HUES48 (cell line): ENCODE results near the gene ZNF552.
A peak's percentile ranks its signal among the peaks of the same experiment; 100 is the strongest.
"Not testable (repeated sequence)": the region's sequence is repeated elsewhere in the genome, so short reads cannot be mapped to it uniquely, and the experiment has no call there.

Experiments used
- H3K27ac ChIP-seq: one replicate; pipeline ENCODE4 v1.7.0; 2013; ENCODE audit warnings: low read depth, low read length, inconsistent platforms
- H3K27me3 ChIP-seq: 2 replicates; pipeline ENCODE4 v1.6.1; 2013; ENCODE audit warnings: mild to moderate bottlenecking, low read length; ENCODE audit not compliant: control insufficient read depth, insufficient read depth
- H3K36me3 ChIP-seq: 2 replicates; pipeline ENCODE4 v1.6.1; 2013; ENCODE audit warnings: low read length; ENCODE audit not compliant: control insufficient read depth, insufficient read depth
- H3K4me1 ChIP-seq: 2 replicates; pipeline ENCODE4 v1.6.1; 2013; ENCODE audit warnings: mild to moderate bottlenecking, low read length; ENCODE audit not compliant: control insufficient read depth, insufficient read depth
- H3K4me3 ChIP-seq: 2 replicates; pipeline ENCODE4 v1.5.1; 2013; ENCODE audit warnings: mild to moderate bottlenecking, low read depth, low read length
- H3K9ac ChIP-seq: 2 replicates; pipeline ENCODE4 v1.6.1; 2013; ENCODE audit warnings: mild to moderate bottlenecking, low read depth, low read length, moderate library complexity
- H3K9me3 ChIP-seq: 2 replicates; pipeline ENCODE4 v1.6.1; 2013; ENCODE audit warnings: low read length; ENCODE audit not compliant: control insufficient read depth, insufficient read depth

The ZNF552 gene

GRCh38 chr19:57802269-57802668, 12.4 kb downstream of the ZNF552 start:
- Histone ChIP-seq H3K9me3 (no peaks in the 10 kb centered on the region), H3K4me3 (peak overlapping the region; percentile 25; the same call in 1 of the 2 replicates), H3K36me3 (peaks cover 14% of the 10 kb centered on the region; the same call in 1 of the 2 replicates), H3K4me1 (peaks cover 56% of the 10 kb centered on the region), H3K27me3 (no peaks in the 10 kb centered on the region), H3K27ac (peak overlapping the region; percentile 99), H3K9ac (no peak overlapping the region)

- Histone ChIP-seq H3K4me1 (peaks cover 54% of the 10 kb centered on the region), H3K9me3 (no peaks in the 10 kb centered on the region), H3K4me3 (no peak overlapping the region), H3K27me3 (no peaks in the 10 kb centered on the region), H3K36me3 (peaks cover 8% of the 10 kb centered on the region), H3K9ac (no peak overlapping the region), H3K27ac (peak overlapping the region; percentile 99)
Measured at GRCh38 chr19:57800696-57801095, 14.0 kb downstream of the ZNF552 start.

DNA sequence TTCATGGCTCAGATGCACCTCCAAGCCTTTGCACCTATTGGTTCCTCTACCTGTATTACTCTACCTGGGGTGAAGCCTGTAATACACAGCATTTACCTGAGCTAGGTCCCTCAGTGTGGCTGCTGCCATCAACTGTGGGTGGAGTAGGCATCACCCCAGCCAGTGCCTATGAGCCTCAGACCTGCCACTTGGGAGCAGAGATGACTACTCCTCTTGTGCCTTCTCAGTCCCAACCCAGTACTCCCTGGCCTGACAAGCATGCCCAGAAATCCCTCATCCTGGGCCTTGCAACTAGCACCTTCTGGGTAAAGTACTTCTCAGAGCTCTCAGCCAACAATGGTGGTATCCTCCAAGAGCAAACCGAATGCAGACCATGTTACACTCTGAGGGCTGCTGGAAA, 18.1 kb downstream of the ZNF552 start:
- H3K27ac ChIP-seq, H3K4me3 ChIP-seq, H3K9me3 ChIP-seq, H3K9ac ChIP-seq, H3K27me3 ChIP-seq: not testable (repeated sequence)
- Histone ChIP-seq H3K4me1 (peaks cover 25% of the 10 kb centered on the region), H3K36me3 (peaks cover 11% of the 10 kb centered on the region; the same call in 1 of the 2 replicates)

DNA sequence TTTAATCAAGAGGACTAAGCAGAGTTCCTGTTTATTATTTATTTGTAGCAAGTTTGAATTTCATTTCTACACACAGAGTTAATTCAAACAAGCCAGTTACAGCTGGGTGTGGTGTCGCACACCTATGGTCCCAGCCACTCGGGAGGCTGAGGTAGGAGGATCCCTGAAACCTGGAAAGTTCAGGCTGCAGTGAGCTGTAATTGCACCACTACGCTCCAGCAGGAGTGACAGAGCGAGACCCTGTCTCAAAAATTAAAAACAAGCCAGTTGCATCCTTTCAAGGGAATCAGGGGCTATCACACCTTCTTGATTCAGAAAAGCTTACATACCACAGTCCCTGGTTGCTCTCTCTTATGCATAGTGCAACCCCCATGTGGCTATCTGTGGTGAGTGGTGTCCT, 25.4 kb downstream of the ZNF552 start:
- H3K4me3 ChIP-seq = no peak overlapping the region
- H3K27ac ChIP-seq = no peak overlapping the region
- H3K4me1 ChIP-seq = no peaks in the 10 kb centered on the region
- no peaks in the 10 kb centered on the region for H3K27me3 ChIP-seq
- peaks cover 19% of the 10 kb centered on the region for H3K36me3 ChIP-seq
- no peak overlapping the region for H3K9ac ChIP-seq
- H3K9me3 ChIP-seq = no peaks in the 10 kb centered on the region

- no peak overlapping the region for H3K4me3 ChIP-seq
- no peaks in the 10 kb centered on the region for H3K27me3 ChIP-seq
- H3K36me3 ChIP-seq = peaks cover 19% of the 10 kb centered on the region
- H3K4me1 ChIP-seq = no peaks in the 10 kb centered on the region
- H3K9ac ChIP-seq = no peak overlapping the region
- H3K9me3 ChIP-seq = no peaks in the 10 kb centered on the region
- H3K27ac ChIP-seq = no peak overlapping the region
Measured at GRCh38 chr19:57788114-57788692, 26.5 kb downstream of the ZNF552 start.

DNA sequence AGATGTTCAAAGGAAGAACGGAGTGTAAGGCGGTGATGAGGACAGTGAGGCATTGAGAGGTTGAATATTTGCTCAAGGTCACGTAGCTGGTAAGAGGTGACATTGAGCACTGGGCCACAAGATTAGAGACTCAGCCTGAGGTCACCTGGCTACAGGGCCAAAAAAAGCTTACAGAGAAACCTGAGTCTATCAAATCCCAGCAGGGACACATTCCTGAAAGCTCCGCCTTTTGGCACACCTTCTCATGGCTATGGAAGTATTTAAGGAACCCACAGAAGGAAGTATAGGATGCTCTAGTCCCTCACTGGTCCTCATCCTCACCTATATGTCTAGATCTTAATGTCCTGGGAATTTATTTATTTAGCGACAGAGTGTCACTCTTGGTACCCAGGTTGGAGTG, 27.8 kb downstream of the ZNF552 start:
- peaks cover 19% of the 10 kb centered on the region for H3K36me3 ChIP-seq
- no peak overlapping the region for H3K27ac ChIP-seq
- no peak overlapping the region for H3K4me3 ChIP-seq
- no peaks in the 10 kb centered on the region for H3K4me1 ChIP-seq
- no peaks in the 10 kb centered on the region for H3K27me3 ChIP-seq
- H3K9me3 ChIP-seq = no peaks in the 10 kb centered on the region
- no peak overlapping the region for H3K9ac ChIP-seq

DNA sequence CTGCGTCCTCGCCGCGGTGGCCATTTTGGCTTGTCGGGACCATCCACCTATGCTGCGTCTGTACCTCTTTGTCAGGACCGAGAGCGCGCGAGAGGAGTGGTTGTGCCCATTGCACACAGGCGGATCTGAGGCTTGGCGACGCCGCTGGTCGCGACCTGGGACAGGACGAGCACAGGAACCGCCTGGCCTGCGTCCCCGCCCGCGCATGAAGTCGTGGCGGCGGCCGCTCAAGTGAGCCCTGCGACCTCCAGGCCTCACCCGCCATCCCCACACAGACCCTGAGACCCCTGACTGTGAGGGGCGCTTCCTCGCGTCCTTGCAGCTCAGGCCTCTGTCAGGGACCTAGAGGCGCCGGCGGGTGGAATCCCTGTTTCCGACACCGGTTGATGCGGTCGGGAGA, 28.4 kb downstream of the ZNF552 start:
- no peak overlapping the region for H3K9ac ChIP-seq
- no peak overlapping the region for H3K4me3 ChIP-seq
- no peaks in the 10 kb centered on the region for H3K27me3 ChIP-seq
- H3K36me3 ChIP-seq = peaks cover 25% of the 10 kb centered on the region
- H3K27ac ChIP-seq = no peak overlapping the region
- H3K4me1 ChIP-seq = no peaks in the 10 kb centered on the region
- no peaks in the 10 kb centered on the region for H3K9me3 ChIP-seq

GRCh38 chr19:57779220-57779845, 35.4 kb downstream of the ZNF552 start:
- Histone ChIP-seq H3K9ac (no peak overlapping the region), H3K36me3 (peaks cover 59% of the 10 kb centered on the region), H3K27me3 (no peaks in the 10 kb centered on the region), H3K9me3 (no peaks in the 10 kb centered on the region; the same call in none of the 2 replicates), H3K4me3 (no peak overlapping the region), H3K4me1 (no peaks in the 10 kb centered on the region), H3K27ac (no peak overlapping the region)

DNA sequence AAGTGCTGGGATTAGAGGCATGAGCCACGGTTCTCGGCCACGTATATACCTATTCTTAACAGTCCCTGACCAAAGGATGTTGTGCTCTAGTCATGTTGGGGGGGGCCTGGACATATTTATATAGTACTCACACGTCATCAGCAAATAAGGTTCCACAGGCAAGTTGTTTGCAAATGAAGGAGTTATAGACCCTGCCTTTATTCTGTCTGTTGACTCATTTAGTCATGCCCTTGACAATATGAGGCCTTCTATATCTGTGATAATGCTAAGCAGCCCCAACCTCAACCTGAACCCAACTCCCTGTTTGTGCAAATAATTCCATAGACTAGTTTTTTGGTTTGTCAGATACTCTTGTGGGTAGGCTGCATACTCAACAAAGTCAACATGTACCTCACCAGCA, 36.4 kb downstream of the ZNF552 start:
- Histone ChIP-seq H3K27me3 (no peaks in the 10 kb centered on the region), H3K36me3 (peaks cover 59% of the 10 kb centered on the region), H3K9me3 (no peaks in the 10 kb centered on the region; the same call in none of the 2 replicates), H3K9ac (no peak overlapping the region), H3K4me1 (no peaks in the 10 kb centered on the region), H3K4me3 (no peak overlapping the region), H3K27ac (no peak overlapping the region)

DNA sequence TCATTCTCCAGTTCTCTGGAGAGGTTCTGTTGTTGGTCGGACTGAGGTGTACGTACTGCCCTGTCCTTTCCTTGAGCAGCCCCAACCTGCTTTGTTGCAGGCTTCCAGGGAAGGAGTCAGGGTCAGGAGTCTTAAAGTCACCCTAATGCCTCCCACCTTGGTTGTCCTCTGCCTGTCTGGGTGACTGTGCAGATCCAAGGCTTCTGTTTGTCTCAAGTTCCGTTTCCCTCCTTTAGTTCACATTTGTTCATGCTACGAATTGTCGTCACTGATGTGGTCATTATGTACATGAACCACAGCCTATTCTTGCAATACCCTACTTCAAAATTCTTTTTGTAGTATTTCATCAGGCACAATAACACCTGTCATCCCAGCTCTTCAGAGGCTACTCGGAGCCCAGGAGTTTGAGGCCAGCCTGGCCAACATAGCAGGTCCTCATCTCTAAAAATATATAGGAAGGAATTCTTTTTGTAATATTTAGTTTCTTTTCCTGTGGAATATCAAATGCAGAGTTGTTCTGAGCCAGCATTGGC, 37.9 kb downstream of the ZNF552 start:
- H3K9ac ChIP-seq = no peak overlapping the region
- no peaks in the 10 kb centered on the region; the same call in none of the 2 replicates for H3K9me3 ChIP-seq
- no peaks in the 10 kb centered on the region for H3K27me3 ChIP-seq
- no peak overlapping the region for H3K27ac ChIP-seq
- H3K4me3 ChIP-seq = no peak overlapping the region
- H3K4me1 ChIP-seq = no peaks in the 10 kb centered on the region
- H3K36me3 ChIP-seq = peaks cover 70% of the 10 kb centered on the region

GRCh38 chr19:57773488-57773887, 41.2 kb downstream of the ZNF552 start:
- Histone ChIP-seq H3K9ac (no peak overlapping the region), H3K36me3 (peaks cover 42% of the 10 kb centered on the region), H3K4me3 (no peak overlapping the region), H3K27ac (no peak overlapping the region), H3K9me3 (no peaks in the 10 kb centered on the region; the same call in 1 of the 2 replicates), H3K4me1 (0 out of 2 replicates have a peak, but pooled peaks cover 2% of the 10 kb centered on the region), H3K27me3 (no peaks in the 10 kb centered on the region)
